ENCODE measurements around the gene CSMD2. TPM values are rescaled to one million over a fixed set of nuclear protein-coding genes. Genes with fewer than 3 reads are reported as not detected.

The CSMD2 gene
- polyA plus RNA-seq, 1 donor from 2014 or later = not detected

GRCh38 chr1:33864460-33865389 lies 300.3 kb downstream of the CSMD2 start:
- no peaks in the 10 kb centered on the region for H3K9me3 Mint-ChIP-seq
- no peaks in the 10 kb centered on the region for H3K36me3 Mint-ChIP-seq

GRCh38 chr1:33863779-33864178 lies 301.3 kb downstream of the CSMD2 start, which contains the start of gene HMGB4:
Gene HMGB4, plus strand, starts transcription at chr1:33864079. Its CDS starts 113 bp downstream, at chr1:33864192.
- no peaks in the 10 kb centered on the region for H3K4me1 Mint-ChIP-seq
- H3K27me3 Mint-ChIP-seq = peaks cover 1% of the 10 kb centered on the region
- H3K36me3 Mint-ChIP-seq = no peaks in the 10 kb centered on the region
- no peak within 1 kb of the TSS for H3K4me3 Mint-ChIP-seq
- no peaks in the 10 kb centered on the region for H3K9me3 Mint-ChIP-seq
- no peak within 1 kb of the TSS for H3K27ac Mint-ChIP-seq

More at GRCh38 chr1:33864460-33865389, 300.3 kb downstream of the CSMD2 start:
- H3K27ac Mint-ChIP-seq = no peak overlapping the region
- peaks cover 1% of the 10 kb centered on the region for H3K27me3 Mint-ChIP-seq
- H3K4me3 Mint-ChIP-seq = no peak overlapping the region
- H3K4me1 Mint-ChIP-seq = no peaks in the 10 kb centered on the region

GRCh38 chr1:33860671-33861070 lies 304.4 kb downstream of the CSMD2 start:
- Mint-ChIP-seq H3K27ac (no peak overlapping the region), H3K27me3 (peaks cover 1% of the 10 kb centered on the region), H3K4me3 (no peak overlapping the region), H3K9me3 (peaks cover 0 to under 1% (median 0%) of the 10 kb centered on the region in 3 donors), H3K36me3 (no peaks in the 10 kb centered on the region), H3K4me1 (no peaks in the 10 kb centered on the region)

GRCh38 chr1:33854091-33854490 lies 310.9 kb downstream of the CSMD2 start:
- Mint-ChIP-seq H3K9me3 (peaks cover 0 to 6% (median 0%) of the 10 kb centered on the region in 3 donors), H3K4me3 (no peak overlapping the region)

GRCh38 chr1:33853431-33853830 lies 311.6 kb downstream of the CSMD2 start:
- H3K9me3 Mint-ChIP-seq = peaks cover 0 to 6% (median 0%) of the 10 kb centered on the region in 3 donors
- H3K27me3 Mint-ChIP-seq = peaks cover 2% of the 10 kb centered on the region
- H3K4me1 Mint-ChIP-seq = no peaks in the 10 kb centered on the region
- no peak overlapping the region for H3K27ac Mint-ChIP-seq
- H3K4me3 Mint-ChIP-seq = no peak overlapping the region
- no peaks in the 10 kb centered on the region for H3K36me3 Mint-ChIP-seq

More at GRCh38 chr1:33854091-33854490, 310.9 kb downstream of the CSMD2 start:
- H3K36me3 Mint-ChIP-seq = no peaks in the 10 kb centered on the region
- no peaks in the 10 kb centered on the region for H3K4me1 Mint-ChIP-seq
- H3K27ac Mint-ChIP-seq = no peak overlapping the region
- peaks cover 2% of the 10 kb centered on the region for H3K27me3 Mint-ChIP-seq

GRCh38 chr1:33852711-33853110 lies 312.3 kb downstream of the CSMD2 start:
- Mint-ChIP-seq H3K36me3 (no peaks in the 10 kb centered on the region), H3K27ac (no peak overlapping the region), H3K4me3 (no peak overlapping the region), H3K27me3 (peaks cover 2% of the 10 kb centered on the region), H3K9me3 (peaks cover 0 to 6% (median 0%) of the 10 kb centered on the region in 3 donors), H3K4me1 (no peaks in the 10 kb centered on the region)

- no peak overlapping the region for H3K27ac Mint-ChIP-seq
- H3K27me3 Mint-ChIP-seq = peaks cover 4% of the 10 kb centered on the region
- H3K4me1 Mint-ChIP-seq = no peaks in the 10 kb centered on the region
- H3K9me3 Mint-ChIP-seq = peaks cover 0 to 4% (median 0%) of the 10 kb centered on the region in 3 donors
- H3K36me3 Mint-ChIP-seq = no peaks in the 10 kb centered on the region
- no peak overlapping the region for H3K4me3 Mint-ChIP-seq
Measured at GRCh38 chr1:33850481-33850880, 314.5 kb downstream of the CSMD2 start.

- no peaks in the 10 kb centered on the region for H3K36me3 Mint-ChIP-seq
- peaks cover 0 to 2% (median 0%) of the 10 kb centered on the region in 3 donors for H3K9me3 Mint-ChIP-seq
- H3K27me3 Mint-ChIP-seq = peaks cover 3% of the 10 kb centered on the region
- H3K4me1 Mint-ChIP-seq = no peaks in the 10 kb centered on the region
- H3K4me3 Mint-ChIP-seq = no peak overlapping the region
- H3K27ac Mint-ChIP-seq = peak overlapping the region in 1 of 3 donors; percentile 21
Measured at GRCh38 chr1:33849211-33849610, 315.8 kb downstream of the CSMD2 start.

- Mint-ChIP-seq H3K4me1 (no peaks in the 10 kb centered on the region), H3K9me3 (peaks cover 0 to 2% (median 0%) of the 10 kb centered on the region in 3 donors), H3K27ac (peak overlapping the region in 1 of 3 donors; percentile 21), H3K4me3 (no peak overlapping the region), H3K36me3 (no peaks in the 10 kb centered on the region), H3K27me3 (peaks cover 3% of the 10 kb centered on the region)
Measured at GRCh38 chr1:33848205-33848937, 316.7 kb downstream of the CSMD2 start.

- no peak overlapping the region for H3K4me3 Mint-ChIP-seq
- no peaks in the 10 kb centered on the region for H3K9me3 Mint-ChIP-seq
- no peak overlapping the region for H3K27ac Mint-ChIP-seq
- no peaks in the 10 kb centered on the region for H3K36me3 Mint-ChIP-seq
- peaks cover 3% of the 10 kb centered on the region for H3K27me3 Mint-ChIP-seq
- no peaks in the 10 kb centered on the region for H3K4me1 Mint-ChIP-seq
Measured at GRCh38 chr1:33846861-33847260, 318.2 kb downstream of the CSMD2 start.

- Mint-ChIP-seq H3K27me3 (peaks cover 3% of the 10 kb centered on the region), H3K9me3 (no peaks in the 10 kb centered on the region), H3K4me3 (no peak overlapping the region), H3K4me1 (no peaks in the 10 kb centered on the region), H3K36me3 (no peaks in the 10 kb centered on the region), H3K27ac (no peak overlapping the region)
Measured at GRCh38 chr1:33844166-33844565, 320.9 kb downstream of the CSMD2 start.

- peaks cover 3% of the 10 kb centered on the region for H3K27me3 Mint-ChIP-seq
- H3K27ac Mint-ChIP-seq = no peak overlapping the region
- no peaks in the 10 kb centered on the region for H3K9me3 Mint-ChIP-seq
- no peaks in the 10 kb centered on the region for H3K4me1 Mint-ChIP-seq
- H3K36me3 Mint-ChIP-seq = no peaks in the 10 kb centered on the region
- no peak overlapping the region for H3K4me3 Mint-ChIP-seq
Measured at GRCh38 chr1:33842348-33842747, 322.7 kb downstream of the CSMD2 start.

GRCh38 chr1:33841494-33841893 lies 323.5 kb downstream of the CSMD2 start:
- H3K27ac Mint-ChIP-seq = no peak overlapping the region
- no peaks in the 10 kb centered on the region for H3K9me3 Mint-ChIP-seq
- peaks cover 3% of the 10 kb centered on the region for H3K27me3 Mint-ChIP-seq
- H3K4me1 Mint-ChIP-seq = no peaks in the 10 kb centered on the region
- no peaks in the 10 kb centered on the region for H3K36me3 Mint-ChIP-seq
- no peak overlapping the region for H3K4me3 Mint-ChIP-seq

- Mint-ChIP-seq H3K4me3 (no peak overlapping the region), H3K9me3 (no peaks in the 10 kb centered on the region), H3K36me3 (no peaks in the 10 kb centered on the region)
Measured at GRCh38 chr1:33837635-33838034, 327.4 kb downstream of the CSMD2 start.

GRCh38 chr1:33836911-33837310 lies 328.1 kb downstream of the CSMD2 start:
- Mint-ChIP-seq H3K36me3 (no peaks in the 10 kb centered on the region), H3K9me3 (no peaks in the 10 kb centered on the region), H3K4me1 (no peaks in the 10 kb centered on the region), H3K27me3 (no peaks in the 10 kb centered on the region), H3K27ac (no peak overlapping the region), H3K4me3 (no peak overlapping the region)

More at GRCh38 chr1:33837635-33838034, 327.4 kb downstream of the CSMD2 start:
- no peaks in the 10 kb centered on the region for H3K27me3 Mint-ChIP-seq
- H3K27ac Mint-ChIP-seq = no peak overlapping the region
- no peaks in the 10 kb centered on the region for H3K4me1 Mint-ChIP-seq
